ENCODE data around the gene TBX2. TPM values are rescaled to one million over a fixed set of nuclear protein-coding genes. Genes with fewer than 3 reads are reported as not detected.

Gene TBX2
- total RNA-seq (ENCODE audit: low replicate concordance): 3.5 and 6.4 TPM in 2 replicates

GRCh38 chr17:61399131-61400065 is at the start of gene TBX2:
TBX2 (plus strand) TSS chr17:61399843; CDS start chr17:61400177, 334 bp downstream.

DNA sequence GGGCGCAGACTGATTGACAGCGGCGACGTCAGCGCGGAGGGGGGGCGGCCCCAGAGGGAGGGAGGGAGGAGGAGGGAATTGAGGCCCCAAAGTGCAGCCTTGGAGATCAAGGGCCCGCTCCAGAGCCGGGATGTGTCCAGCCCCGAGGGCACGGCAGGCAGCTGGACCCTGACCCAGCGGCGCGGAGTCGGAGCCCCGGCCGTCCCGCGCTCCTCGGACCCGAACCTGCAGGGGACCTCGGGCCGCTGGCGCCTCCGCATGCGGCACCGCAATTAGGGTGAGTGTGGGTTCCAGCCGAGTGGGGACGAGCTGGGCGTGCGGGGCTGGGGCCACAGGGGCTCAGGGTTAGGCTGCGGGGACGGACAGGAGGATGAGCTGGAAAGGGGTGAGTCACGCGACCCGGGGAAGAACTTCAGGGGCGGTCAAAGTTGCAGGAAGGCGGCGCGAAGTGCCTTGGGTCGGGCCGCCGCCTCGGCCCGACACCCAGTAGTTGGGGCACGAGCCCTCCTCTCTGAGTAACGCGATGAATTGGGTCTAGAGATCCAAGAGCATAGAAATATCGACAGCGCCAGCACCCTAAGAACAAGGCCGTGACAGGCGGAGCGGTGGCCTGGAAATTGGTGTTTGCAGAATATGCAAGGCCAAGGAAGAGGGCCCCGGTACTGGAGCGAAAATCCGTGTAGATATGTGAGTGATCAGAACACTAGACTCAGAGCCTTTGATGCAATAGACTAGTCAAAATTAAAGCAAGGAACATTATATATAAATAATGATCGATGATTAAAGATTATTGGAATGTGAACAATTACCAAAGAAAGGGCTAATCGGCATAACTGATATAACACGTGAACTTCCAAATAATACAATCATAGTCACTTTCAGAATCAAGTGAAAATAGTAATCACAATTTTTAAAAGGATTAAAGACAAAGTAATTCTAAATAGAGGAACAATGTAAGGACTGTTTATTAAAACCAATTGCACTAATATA is 53.0 kb downstream of the TBX2 start, which contains the start of gene TBX4:
Gene TBX4, plus strand, starts transcription at position 122 of the 990 bp plus-strand sequence. CDS start 4,069 bp downstream, outside the sequence.

Other genes with a start within 250 kb of the TBX2 start
- gene TBX4, start 52.6 kb downstream of the TBX2 start, total RNA-seq (ENCODE audit: low replicate concordance): not detected in 2 replicates
- gene NACA2, start 191.4 kb downstream of the TBX2 start, total RNA-seq (ENCODE audit: low replicate concordance): not detected in 2 replicates

All from smooth muscle cell of the coronary artery (primary cell).